ENCODE results near the gene RETN. TPM values are rescaled to one million over a fixed set of nuclear protein-coding genes. Genes with fewer than 3 reads are reported as not detected.

Gene RETN
- total RNA-seq, 1 donor from 2014 or later: not detected

DNA sequence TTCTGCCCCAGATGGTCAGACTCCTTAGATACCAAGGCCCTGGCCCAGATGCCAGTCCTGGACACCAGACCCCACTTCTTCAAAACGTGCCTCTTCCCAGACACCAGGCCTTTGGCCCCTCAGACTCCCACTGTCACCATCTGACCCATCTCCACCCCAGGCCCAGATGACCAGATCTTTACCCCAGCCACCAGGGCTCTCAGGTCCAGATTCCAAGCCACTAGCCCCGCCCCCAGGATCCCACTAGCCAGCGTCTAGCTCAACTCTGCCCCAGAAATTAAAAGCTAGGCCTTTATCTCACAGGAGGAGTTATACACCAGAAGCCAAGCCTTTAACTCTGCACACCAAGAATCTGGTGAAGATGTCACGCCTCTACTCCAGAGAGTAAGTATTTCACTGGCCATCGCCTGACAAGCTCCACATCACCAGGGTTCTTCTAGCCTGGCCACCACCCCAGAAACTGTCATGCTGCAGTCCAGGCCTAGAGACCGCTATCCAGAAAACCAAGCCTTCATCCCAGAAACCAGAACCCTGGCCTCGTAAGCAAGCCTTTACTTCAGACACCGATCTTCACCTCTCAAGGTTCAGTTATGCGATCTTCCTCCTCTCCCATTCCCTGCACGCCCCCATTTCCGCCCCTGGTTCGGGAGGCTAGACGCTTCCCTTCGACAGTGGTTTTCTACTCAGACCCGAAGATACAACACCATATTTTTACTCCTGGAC, 40.1 kb upstream of the RETN start:
- no peak for DNase-seq
- TF ChIP-seq, protein P1, sequence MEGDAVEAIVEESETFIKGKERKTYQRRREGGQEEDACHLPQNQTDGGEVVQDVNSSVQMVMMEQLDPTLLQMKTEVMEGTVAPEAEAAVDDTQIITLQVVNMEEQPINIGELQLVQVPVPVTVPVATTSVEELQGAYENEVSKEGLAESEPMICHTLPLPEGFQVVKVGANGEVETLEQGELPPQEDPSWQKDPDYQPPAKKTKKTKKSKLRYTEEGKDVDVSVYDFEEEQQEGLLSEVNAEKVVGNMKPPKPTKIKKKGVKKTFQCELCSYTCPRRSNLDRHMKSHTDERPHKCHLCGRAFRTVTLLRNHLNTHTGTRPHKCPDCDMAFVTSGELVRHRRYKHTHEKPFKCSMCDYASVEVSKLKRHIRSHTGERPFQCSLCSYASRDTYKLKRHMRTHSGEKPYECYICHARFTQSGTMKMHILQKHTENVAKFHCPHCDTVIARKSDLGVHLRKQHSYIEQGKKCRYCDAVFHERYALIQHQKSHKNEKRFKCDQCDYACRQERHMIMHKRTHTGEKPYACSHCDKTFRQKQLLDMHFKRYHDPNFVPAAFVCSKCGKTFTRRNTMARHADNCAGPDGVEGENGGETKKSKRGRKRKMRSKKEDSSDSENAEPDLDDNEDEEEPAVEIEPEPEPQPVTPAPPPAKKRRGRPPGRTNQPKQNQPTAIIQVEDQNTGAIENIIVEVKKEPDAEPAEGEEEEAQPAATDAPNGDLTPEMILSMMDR (IDR thresholded peaks at IDR 0.05; ENCODE audit: partially characterized antibody, unreplicated experiment): no peak
- Mint-ChIP-seq H3K27ac (ENCODE audit: unreplicated experiment) (peak overlapping the region; percentile 98), H3K36me3 (ENCODE audit: unreplicated experiment) (no peaks in the 10 kb centered on the region), H3K4me1 (ENCODE audit: low read depth, unreplicated experiment) (peaks cover 8% of the 10 kb centered on the region), H3K27me3 (ENCODE audit: unreplicated experiment) (peaks cover 12% of the 10 kb centered on the region), H3K9me3 (ENCODE audit: unreplicated experiment) (peaks cover 12% of the 10 kb centered on the region), H3K4me3 (ENCODE audit: unreplicated experiment) (peak overlapping the region; percentile 99)

DNA sequence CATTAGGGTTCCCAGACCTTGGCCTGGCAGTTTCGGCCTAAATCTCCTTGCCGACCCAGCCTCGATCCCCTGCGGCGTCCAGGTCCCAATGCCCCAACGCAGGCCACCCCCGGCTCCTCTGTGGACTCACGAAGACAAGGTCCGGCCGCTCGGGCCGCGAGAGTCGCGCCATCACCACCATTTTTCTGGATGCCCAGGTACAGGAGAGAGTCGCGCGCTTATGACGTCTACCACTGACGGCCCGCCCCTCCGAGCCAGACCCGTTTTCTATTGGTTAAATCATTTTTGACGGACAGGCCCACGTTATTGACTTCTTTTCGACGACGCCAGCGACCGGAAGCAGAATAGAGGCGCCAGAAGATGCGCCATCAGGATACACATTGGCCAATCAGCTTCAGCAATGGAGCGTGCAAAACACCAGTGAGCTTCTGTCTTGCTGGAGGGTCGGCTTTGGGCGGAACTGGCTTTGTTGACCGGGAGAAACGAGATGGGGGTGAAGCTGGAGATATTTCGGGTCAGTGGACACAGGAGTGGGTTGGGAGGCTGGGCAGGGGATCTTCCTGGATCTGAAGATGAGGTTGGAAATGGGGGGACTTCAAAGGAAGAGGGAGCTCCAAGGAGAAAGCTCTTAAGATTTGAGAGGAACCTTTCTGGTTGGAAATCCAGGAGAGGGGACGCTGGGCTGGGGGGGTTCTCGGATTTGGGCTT, 39.3 kb upstream of the RETN start, which contains the start of the genes PET100 and XAB2:
TSS of gene PET100 (plus strand) at position 447 of the 708 bp plus-strand sequence. CDS start at position 488, 41 bp downstream.
TSS of gene XAB2 (minus strand) at position 199 of the 708 bp plus-strand sequence. CDS start at position 181, 18 bp downstream.
- Mint-ChIP-seq H3K4me1 (ENCODE audit: low read depth, unreplicated experiment) (peaks cover 8% of the 10 kb centered on the region), H3K27ac (ENCODE audit: unreplicated experiment) (peak within 1 kb of the TSS; percentile 98), H3K4me3 (ENCODE audit: unreplicated experiment) (peak within 1 kb of the TSS; percentile 99), H3K36me3 (ENCODE audit: unreplicated experiment) (no peaks in the 10 kb centered on the region), H3K27me3 (ENCODE audit: unreplicated experiment) (peaks cover 17% of the 10 kb centered on the region), H3K9me3 (ENCODE audit: unreplicated experiment) (peaks cover 16% of the 10 kb centered on the region)
- TF ChIP-seq, protein P1 (IDR thresholded peaks at IDR 0.05; ENCODE audit: partially characterized antibody, unreplicated experiment): no peak
- peak; percentile 88 for DNase-seq

GRCh38 chr19:7631577-7631976, 37.3 kb upstream of the RETN start:
- H3K27me3 Mint-ChIP-seq (ENCODE audit: unreplicated experiment): peaks cover 18% of the 10 kb centered on the region
- H3K4me1 Mint-ChIP-seq (ENCODE audit: low read depth, unreplicated experiment): peaks cover 11% of the 10 kb centered on the region
- no peak for DNase-seq
- H3K36me3 Mint-ChIP-seq (ENCODE audit: unreplicated experiment): no peaks in the 10 kb centered on the region
- peaks cover 16% of the 10 kb centered on the region for H3K9me3 Mint-ChIP-seq (ENCODE audit: unreplicated experiment)
- H3K27ac Mint-ChIP-seq (ENCODE audit: unreplicated experiment): no peak overlapping the region
- no peak overlapping the region for H3K4me3 Mint-ChIP-seq (ENCODE audit: unreplicated experiment)
- TF ChIP-seq, protein P1 (IDR thresholded peaks at IDR 0.05; ENCODE audit: partially characterized antibody, unreplicated experiment): no peak

- no peak overlapping the region for H3K27ac Mint-ChIP-seq (ENCODE audit: unreplicated experiment)
- TF ChIP-seq, protein P1 (IDR thresholded peaks at IDR 0.05; ENCODE audit: partially characterized antibody, unreplicated experiment): no peak
- no peak overlapping the region for H3K4me3 Mint-ChIP-seq (ENCODE audit: unreplicated experiment)
- DNase-seq: no peak
- peaks cover 11% of the 10 kb centered on the region for H3K4me1 Mint-ChIP-seq (ENCODE audit: low read depth, unreplicated experiment)
- H3K36me3 Mint-ChIP-seq (ENCODE audit: unreplicated experiment): no peaks in the 10 kb centered on the region
- peaks cover 20% of the 10 kb centered on the region for H3K27me3 Mint-ChIP-seq (ENCODE audit: unreplicated experiment)
- peaks cover 14% of the 10 kb centered on the region for H3K9me3 Mint-ChIP-seq (ENCODE audit: unreplicated experiment)
Measured at GRCh38 chr19:7632340-7633203, 36.3 kb upstream of the RETN start.

Measured in glutamatergic neuron (in vitro differentiated cells).